Cardiac ventricle fibroblast (primary cell): ENCODE data around the gene TCHP. TPM values are rescaled to one million over a fixed set of nuclear protein-coding genes. Genes with fewer than 3 reads are reported as not detected.

Experiments
- total RNA-seq: library from RNA; depleted of rRNA; stranded (reverse); fragments of >200 nt; gene quantifications from 2 replicates; pipeline ENCODE4 v1.2.3, GENCODE V29; 2015

TCHP gene, protein sequence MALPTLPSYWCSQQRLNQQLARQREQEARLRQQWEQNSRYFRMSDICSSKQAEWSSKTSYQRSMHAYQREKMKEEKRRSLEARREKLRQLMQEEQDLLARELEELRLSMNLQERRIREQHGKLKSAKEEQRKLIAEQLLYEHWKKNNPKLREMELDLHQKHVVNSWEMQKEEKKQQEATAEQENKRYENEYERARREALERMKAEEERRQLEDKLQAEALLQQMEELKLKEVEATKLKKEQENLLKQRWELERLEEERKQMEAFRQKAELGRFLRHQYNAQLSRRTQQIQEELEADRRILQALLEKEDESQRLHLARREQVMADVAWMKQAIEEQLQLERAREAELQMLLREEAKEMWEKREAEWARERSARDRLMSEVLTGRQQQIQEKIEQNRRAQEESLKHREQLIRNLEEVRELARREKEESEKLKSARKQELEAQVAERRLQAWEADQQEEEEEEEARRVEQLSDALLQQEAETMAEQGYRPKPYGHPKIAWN
- 4.9 and 7.8 TPM in 2 replicates for total RNA-seq

DNA sequence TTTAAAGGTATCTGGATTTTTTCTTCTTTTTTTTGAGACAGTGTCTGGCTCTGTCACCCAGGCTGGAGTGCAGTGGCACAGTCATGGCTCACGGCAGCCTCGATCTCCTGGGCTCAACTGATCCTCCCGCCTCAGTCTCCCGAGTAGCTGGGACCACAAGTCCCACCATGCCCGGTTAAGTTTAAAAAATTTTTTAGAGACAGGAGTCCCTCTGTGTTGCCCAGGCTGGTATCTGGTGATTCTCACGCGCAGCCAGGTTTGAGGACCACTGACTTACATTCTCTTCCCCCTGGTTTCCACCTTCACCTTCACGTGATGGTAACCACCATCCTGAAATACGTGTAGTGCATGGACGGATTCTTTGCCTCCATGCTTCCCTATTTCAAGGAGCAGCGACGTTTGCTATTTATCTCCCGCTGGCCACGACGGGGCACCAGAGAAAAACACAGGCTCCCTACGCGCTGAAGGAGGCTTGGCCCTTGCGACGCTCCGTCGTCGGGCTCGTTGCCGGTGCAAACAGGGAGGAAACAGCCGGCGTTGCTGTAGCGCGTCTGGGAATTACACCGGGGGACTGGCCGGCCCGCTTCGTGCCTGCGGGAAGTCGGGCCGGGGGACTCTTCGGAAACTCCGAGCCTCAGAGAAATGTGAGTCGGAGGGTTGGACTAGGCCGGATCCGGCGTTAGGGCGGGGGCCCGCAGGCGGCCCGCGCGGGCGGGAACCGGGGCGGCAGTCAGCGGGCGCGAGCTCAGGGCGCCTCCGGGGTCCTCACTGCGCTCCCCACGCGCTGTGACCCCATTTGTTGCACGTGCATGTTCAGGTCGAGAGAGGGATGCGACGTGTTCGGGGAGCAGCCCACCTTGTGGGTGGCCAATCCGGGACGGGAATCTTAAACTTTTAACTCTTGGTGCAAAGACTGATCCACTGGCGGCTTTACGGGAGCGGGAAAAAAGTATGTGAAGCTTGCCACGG is at the start of gene TCHP:
Gene TCHP, plus strand, starts transcription at position 492 of the 969 bp plus-strand sequence. CDS start 2,753 bp downstream, outside the sequence.

DNA sequence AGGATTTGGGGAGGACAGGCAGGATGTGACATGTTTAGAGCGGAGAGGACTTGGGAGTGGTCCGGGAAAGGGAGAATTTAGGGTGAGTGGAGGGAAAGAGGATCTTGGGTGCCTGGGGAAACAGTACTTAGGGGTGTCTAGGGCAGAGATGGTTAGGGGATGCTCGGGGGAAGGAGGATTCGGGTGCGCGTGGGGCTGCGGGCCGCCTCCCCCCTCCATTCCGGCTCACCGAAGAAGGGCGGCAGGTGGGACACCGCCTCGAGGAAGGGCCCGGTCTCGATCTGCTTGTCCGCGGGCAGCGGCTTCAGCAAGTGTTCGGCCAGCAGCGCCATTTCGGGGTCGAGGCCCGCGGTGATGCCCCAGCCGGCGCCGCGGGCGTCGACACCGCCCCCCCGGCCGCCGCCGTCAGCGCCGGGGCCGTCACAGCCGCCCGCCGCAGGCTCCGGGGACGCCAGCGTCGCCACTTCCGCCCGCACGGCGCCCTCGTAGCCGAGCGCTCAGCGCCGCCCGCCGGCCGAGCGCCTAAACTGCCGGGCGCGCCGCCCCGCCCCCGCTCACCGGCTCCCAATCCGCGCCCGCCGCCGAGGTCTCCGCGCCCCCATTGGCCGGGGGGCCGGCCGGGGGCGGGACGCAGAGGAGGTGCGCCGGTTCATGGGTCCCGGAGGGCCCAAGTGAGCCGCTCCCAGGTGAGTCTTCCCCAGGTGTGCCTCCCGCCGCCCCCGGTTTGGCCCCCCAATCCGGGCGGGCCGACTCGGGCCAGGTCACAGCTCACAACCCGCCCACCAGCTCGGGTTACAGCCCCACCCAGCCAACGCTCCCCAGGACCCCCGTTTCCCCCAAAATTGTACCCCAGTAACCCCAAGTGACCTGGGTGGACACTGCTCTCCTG is 19.8 kb upstream of the TCHP start, which contains the start of gene GLTP:
Gene GLTP, minus strand, starts transcription at position 499 of the 889 bp plus-strand sequence. Its CDS starts 167 bp downstream, at position 332.

Other genes starting within 250 kb of the TCHP start
- 0.12 and 0.64 TPM in 2 replicates for gene FAM222A, start 186.4 kb upstream of the TCHP start, total RNA-seq
- gene TRPV4, start 66.9 kb upstream of the TCHP start, total RNA-seq: 2.6 TPM in 2 replicates
- gene GLTP, start 19.7 kb upstream of the TCHP start, total RNA-seq: 29.8 and 44.0 TPM in 2 replicates
- 29.6 and 29.8 TPM in 2 replicates for gene GIT2, start 96.1 kb downstream of the TCHP start, total RNA-seq
- gene ANKRD13A, start 99.2 kb downstream of the TCHP start, total RNA-seq: 37.6 and 43.7 TPM in 2 replicates
- gene C12orf76, start 148.2 kb downstream of the TCHP start, total RNA-seq: 17.5 and 18.0 TPM in 2 replicates
- gene IFT81, start 224.1 kb downstream of the TCHP start, total RNA-seq: 5.3 and 7.0 TPM in 2 replicates